ENCODE measurements around the gene RUNX2. TPM values are rescaled to one million over a fixed set of nuclear protein-coding genes. Genes with fewer than 3 reads are reported as not detected.

Gene RUNX2
- total and polyA plus RNA-seq, 2 of the 8 experiments (the other 6 are each of a cell fraction or from before 2014, with no cell fraction given) = 0.26 to 1.2 TPM

- TF ChIP-seq TAF7 (optimal IDR thresholded peaks at IDR 0.05; ENCODE audit: borderline replicate concordance, low read depth, low read length) (no peak), MAX (IDR thresholded peaks at IDR 0.05) (no peak), NRF1 (IDR thresholded peaks at IDR 0.05; ENCODE audit: low read depth, low read length) (no peak)
Observed at GRCh38 chr6:45488889-45489288, 160.8 kb downstream of the RUNX2 start (continued).

All from H1 (cell line).